Measurements from ENCODE around the gene TRAPPC14.
"Not testable (repeated sequence)": the region's sequence is repeated elsewhere in the genome, so short reads cannot be mapped to it uniquely, and the experiment has no call there.

TRAPPC14 gene

GRCh38 chr7:100191775-100192174 is 33.3 kb upstream of the TRAPPC14 start:
- TF ChIP-seq CTCF (IDR thresholded peaks at IDR 0.05; ENCODE audit: borderline replicate concordance, insufficient read depth, low read depth, low read length), result no peak
- no peak overlapping the region for H3K4me3 ChIP-seq (ENCODE audit: low read depth, low read length)

- TF ChIP-seq CTCF (IDR thresholded peaks at IDR 0.05; ENCODE audit: borderline replicate concordance, insufficient read depth, low read depth, low read length), result peak; percentile 12; the same call in 1 of the 2 replicates
- H3K4me3 ChIP-seq (ENCODE audit: low read depth, low read length), result no peak overlapping the region
These were observed 31.7 kb upstream of the TRAPPC14 start for GRCh38 chr7:100190048-100190711.

GRCh38 chr7:100189061-100189460 is 30.5 kb upstream of the TRAPPC14 start:
- no peak overlapping the region for H3K4me3 ChIP-seq (ENCODE audit: low read depth, low read length)
- 0 out of 2 replicates have a peak, but pooled peaks have one; percentile 25 for TF ChIP-seq CTCF (IDR thresholded peaks at IDR 0.05; ENCODE audit: borderline replicate concordance, insufficient read depth, low read depth, low read length)

GRCh38 chr7:100185726-100186125 is 27.2 kb upstream of the TRAPPC14 start:
- H3K4me3 ChIP-seq (ENCODE audit: low read depth, low read length), result no peak overlapping the region
- no peak for TF ChIP-seq CTCF (IDR thresholded peaks at IDR 0.05; ENCODE audit: borderline replicate concordance, insufficient read depth, low read depth, low read length)

- H3K4me3 ChIP-seq (ENCODE audit: low read depth, low read length), result not testable (repeated sequence)
These were observed 24.6 kb upstream of the TRAPPC14 start for GRCh38 chr7:100183090-100183489.

- H3K4me3 ChIP-seq (ENCODE audit: low read depth, low read length), result not testable (repeated sequence)
These were observed 24.1 kb upstream of the TRAPPC14 start for GRCh38 chr7:100182616-100183015.

GRCh38 chr7:100180084-100180483 is 21.6 kb upstream of the TRAPPC14 start:
- not testable (repeated sequence) for H3K4me3 ChIP-seq (ENCODE audit: low read depth, low read length)

- peak within 1 kb of the TSS; percentile 81 for H3K4me3 ChIP-seq (ENCODE audit: low read depth, low read length)
- no peak for TF ChIP-seq CTCF (IDR thresholded peaks at IDR 0.05; ENCODE audit: borderline replicate concordance, insufficient read depth, low read depth, low read length)
These were observed 18.8 kb upstream of the TRAPPC14 start, which contains the start of the genes GPC2 and STAG3 for GRCh38 chr7:100177045-100178001. Gene GPC2 (minus strand): TSS chr7:100177381. CDS start chr7:100177199, 182 bp downstream. Gene STAG3 (plus strand): TSS chr7:100177918. CDS start chr7:100180557, 2,639 bp downstream.
